NCI-H1694 treated with DMSO at 0.1 percent for 48 hours (cell line): Measurements from ENCODE around the gene TMEM54.

ENCODE experiments used
- DNase-seq: peaks from one replicate; lab custom pipeline; 2025; lab: John Stamatoyannopoulos, UW

Gene TMEM54

GRCh38 chr1:32900956-32901822, at the start of gene TMEM54:
Gene TMEM54 (minus strand): TSS chr1:32901389. CDS start chr1:32901238, 151 bp downstream.
- DNase-seq = no peak

- DNase-seq = no peak
Observed at GRCh38 chr1:32949519-32949918, 48.3 kb upstream of the TMEM54 start.

GRCh38 chr1:32948905-32949304, 47.7 kb upstream of the TMEM54 start:
- no peak for DNase-seq

GRCh38 chr1:32948390-32948722, 47.2 kb upstream of the TMEM54 start:
- no peak for DNase-seq

GRCh38 chr1:32947669-32948389, 46.6 kb upstream of the TMEM54 start:
- DNase-seq = no peak

- no peak for DNase-seq
Observed at GRCh38 chr1:32946413-32946812, 45.2 kb upstream of the TMEM54 start.

- DNase-seq = no peak
Observed at GRCh38 chr1:32944180-32944579, 43.0 kb upstream of the TMEM54 start.

GRCh38 chr1:32939655-32940371, 38.6 kb upstream of the TMEM54 start:
- DNase-seq = no peak

GRCh38 chr1:32937061-32937460, 35.9 kb upstream of the TMEM54 start:
- no peak for DNase-seq

- DNase-seq = no peak
Observed at GRCh38 chr1:32934535-32934934, 33.3 kb upstream of the TMEM54 start.

- no peak for DNase-seq
Observed at GRCh38 chr1:32933742-32934322, 32.6 kb upstream of the TMEM54 start.

- DNase-seq = no peak
Observed at GRCh38 chr1:32931760-32932159, 30.6 kb upstream of the TMEM54 start.

- DNase-seq = no peak
Observed at GRCh38 chr1:32929366-32929765, 28.2 kb upstream of the TMEM54 start.

- DNase-seq = no peak
Observed at GRCh38 chr1:32928715-32929114, 27.5 kb upstream of the TMEM54 start.

GRCh38 chr1:32928285-32928684, 27.1 kb upstream of the TMEM54 start:
- DNase-seq = no peak

- DNase-seq = no peak
Observed at GRCh38 chr1:32927441-32927840, 26.3 kb upstream of the TMEM54 start.

- DNase-seq = no peak
Observed at GRCh38 chr1:32926562-32926961, 25.4 kb upstream of the TMEM54 start.

GRCh38 chr1:32925403-32926162, 24.4 kb upstream of the TMEM54 start:
- DNase-seq = no peak

GRCh38 chr1:32924881-32925344, 23.7 kb upstream of the TMEM54 start:
- DNase-seq = no peak

- DNase-seq = no peak
Observed at GRCh38 chr1:32920833-32921232, 19.6 kb upstream of the TMEM54 start.
